Adrenal gland (tissue), 5 donors: ENCODE results near the gene EML1.

Experiments used
- CTCF ChIP-seq, 6 experiments: fragments of 450-650 bp in 4 of 6; fragments of 200-600 bp in 2 of 6; sonication (generic) in 1 of 6; IDR thresholded peaks; 1 replicate in 5 of 6; 2 replicates in 1 of 6; pipeline versions ENCODE4 v1.5.1 to v1.8.0; 2016 to 2021; ENCODE audit warnings: antibody characterized with exemption in 6 of 6, mild to moderate bottlenecking in 2 of 6, moderate library complexity in 1 of 6
- POLR2A ChIP-seq, 2 donors: fragments of 450-650 bp; IDR thresholded peaks; one replicate each; pipeline ENCODE4 v1.6.1; 2017; ENCODE audit warnings: antibody characterized with exemption in 2 of 2, mild to moderate bottlenecking in 2 of 2, moderate library complexity in 1 of 2
- donor health status: DM: no; HTN: no; CAD: no.

- TF ChIP-seq CTCF (IDR thresholded peaks at IDR 0.05), result no peak
- TF ChIP-seq POLR2A (IDR thresholded peaks at IDR 0.05), result no peak
These were observed 17.3 kb downstream of the EML1 start for GRCh38 chr14:99810559-99810874.
